Suprapubic skin (tissue), 4 donors: ENCODE results near the gene STRN4. TPM values are rescaled to one million over a fixed set of nuclear protein-coding genes. Genes with fewer than 3 reads are reported as not detected.

Experiments used
- DNase-seq, 2 donors: peaks; one replicate each; pipeline ENCODE4 v3.0.0-alpha.2; 2019; ENCODE audit warnings: low spot score in 2 of 2
- H3K27ac ChIP-seq: fragments of 200-600 bp; sonication (generic); one replicate; pipeline ENCODE4 v1.5.1; 2019
- H3K27me3 ChIP-seq: fragments of 200-600 bp; sonication (generic); one replicate; pipeline ENCODE4 v1.5.1; 2019
- H3K36me3 ChIP-seq: fragments of 200-600 bp; sonication (generic); one replicate; pipeline ENCODE4 v1.5.1; 2019
- H3K4me1 ChIP-seq: fragments of 200-600 bp; sonication (generic); one replicate; pipeline ENCODE4 v1.5.1; 2019
- H3K4me3 ChIP-seq: fragments of 200-600 bp; sonication (generic); one replicate; pipeline ENCODE4 v1.5.1; 2019; ENCODE audit warnings: mild to moderate bottlenecking
- H3K9me3 ChIP-seq: fragments of 200-600 bp; sonication (generic); one replicate; pipeline ENCODE4 v1.5.1; 2019
- CTCF ChIP-seq, 2 donors: fragments of 200-600 bp in 1 of 2; fragments of 450-650 bp in 1 of 2; sonication (generic) in 1 of 2; IDR thresholded peaks; one replicate each; pipeline ENCODE4 v1.5.1; 2016 to 2019; ENCODE audit warnings: antibody characterized with exemption in 2 of 2, mild to moderate bottlenecking in 1 of 2, moderate library complexity in 1 of 2
- EP300 ChIP-seq: sonication (generic); formaldehyde crosslinking; IDR thresholded peaks from one replicate; pipeline ENCODE4 v1.6.1; 2017; ENCODE audit warnings: antibody characterized with exemption
- POLR2A ChIP-seq, 2 donors: fragments of 450-650 bp; IDR thresholded peaks; one replicate each; pipeline ENCODE4 v1.6.1; 2017; ENCODE audit warnings: antibody characterized with exemption in 2 of 2, mild to moderate bottlenecking in 2 of 2, moderate library complexity in 2 of 2
- POLR2AphosphoS5 ChIP-seq, 3 donors: sonication (generic); formaldehyde crosslinking; IDR thresholded peaks; one replicate each; pipeline ENCODE4 v1.6.1; 2017; ENCODE audit warnings: antibody characterized with exemption in 3 of 3
- WGBS: methylation state at CpG from one replicate; pipeline ENCODE4 v1.1.5; 2018; 5-methylcytosine and 5-hydroxymethylcytosine counted together
- total RNA-seq, 4 donors: library from RNA; depleted of rRNA; stranded (reverse); fragments of >200 nt; gene quantifications; one replicate each; pipeline ENCODE4 v1.1.0, GENCODE V29; 2016

STRN4 gene
- total RNA-seq, 4 donors from 2014 or later: 73.2 to 87.6 (median 81.1) TPM

GRCh38 chr19:46737761-46738171 lies 8.5 kb downstream of the STRN4 start:
- Histone ChIP-seq H3K36me3 (peaks cover 54% of the 10 kb centered on the region), H3K4me3 (no peak overlapping the region), H3K27ac (no peak overlapping the region), H3K27me3 (no peaks in the 10 kb centered on the region), H3K9me3 (no peaks in the 10 kb centered on the region), H3K4me1 (peaks cover 32% of the 10 kb centered on the region)
- no peak for DNase-seq
- WGBS: 84% methylated on average over 15 of the region's 19 CpGs
- TF ChIP-seq EP300: no peak
- TF ChIP-seq POLR2A (IDR thresholded peaks at IDR 0.05): no peak

- TF ChIP-seq EP300 (no peak), CTCF (IDR thresholded peaks at IDR 0.05) (no peak), POLR2A (IDR thresholded peaks at IDR 0.05) (no peak), POLR2AphosphoS5 (IDR thresholded peaks at IDR 0.05) (no peak)
- H3K36me3 ChIP-seq: peaks cover 59% of the 10 kb centered on the region
These were observed 9.0 kb downstream of the STRN4 start for GRCh38 chr19:46737298-46737654.

GRCh38 chr19:46736531-46737297 lies 9.5 kb downstream of the STRN4 start:
- DNase-seq: no peak
- no peak for TF ChIP-seq CTCF (IDR thresholded peaks at IDR 0.05)
- TF ChIP-seq POLR2A (IDR thresholded peaks at IDR 0.05): no peak
- no peak for TF ChIP-seq POLR2AphosphoS5 (IDR thresholded peaks at IDR 0.05)
- TF ChIP-seq EP300: no peak
- Histone ChIP-seq H3K27ac (no peak overlapping the region), H3K27me3 (no peaks in the 10 kb centered on the region), H3K36me3 (peaks cover 64% of the 10 kb centered on the region), H3K4me1 (peaks cover 34% of the 10 kb centered on the region), H3K9me3 (no peaks in the 10 kb centered on the region), H3K4me3 (no peak overlapping the region)
- 71% methylated on average over 22 of the region's 22 CpGs for WGBS

More at GRCh38 chr19:46737298-46737654, 9.0 kb downstream of the STRN4 start:
- Histone ChIP-seq H3K4me3 (no peak overlapping the region), H3K27me3 (no peaks in the 10 kb centered on the region), H3K27ac (no peak overlapping the region), H3K9me3 (no peaks in the 10 kb centered on the region), H3K4me1 (peaks cover 33% of the 10 kb centered on the region)
- WGBS: 77% methylated on average over 7 of the region's 7 CpGs
- no peak for DNase-seq

GRCh38 chr19:46733690-46734292 lies 12.5 kb downstream of the STRN4 start:
- DNase-seq: no peak
- Histone ChIP-seq H3K27ac (no peak overlapping the region), H3K4me1 (peaks cover 27% of the 10 kb centered on the region), H3K36me3 (peaks cover 94% of the 10 kb centered on the region), H3K4me3 (no peak overlapping the region), H3K9me3 (no peaks in the 10 kb centered on the region), H3K27me3 (no peaks in the 10 kb centered on the region)
- TF ChIP-seq POLR2A (IDR thresholded peaks at IDR 0.05) (no peak), CTCF (IDR thresholded peaks at IDR 0.05) (no peak), EP300 (no peak)
- WGBS: 86% methylated on average over 11 of the region's 11 CpGs

GRCh38 chr19:46732966-46733689 lies 13.1 kb downstream of the STRN4 start:
- TF ChIP-seq CTCF (IDR thresholded peaks at IDR 0.05) (no peak), POLR2A (IDR thresholded peaks at IDR 0.05) (no peak), POLR2AphosphoS5 (IDR thresholded peaks at IDR 0.05) (no peak), EP300 (no peak)
- no peaks in the 10 kb centered on the region for H3K27me3 ChIP-seq
- no peak overlapping the region for H3K27ac ChIP-seq
- 71% methylated on average over 8 of the region's 23 CpGs for WGBS
- H3K4me1 ChIP-seq: peaks cover 30% of the 10 kb centered on the region
- H3K4me3 ChIP-seq: no peak overlapping the region
- DNase-seq: peak in 1 of 2 donors; percentile 62
- no peaks in the 10 kb centered on the region for H3K9me3 ChIP-seq
- peaks cover 92% of the 10 kb centered on the region for H3K36me3 ChIP-seq
